Measurements from ENCODE around the gene CPE.
"Not testable (repeated sequence)": the region's sequence is repeated elsewhere in the genome, so short reads cannot be mapped to it uniquely, and the experiment has no call there.

Gene CPE

DNA sequence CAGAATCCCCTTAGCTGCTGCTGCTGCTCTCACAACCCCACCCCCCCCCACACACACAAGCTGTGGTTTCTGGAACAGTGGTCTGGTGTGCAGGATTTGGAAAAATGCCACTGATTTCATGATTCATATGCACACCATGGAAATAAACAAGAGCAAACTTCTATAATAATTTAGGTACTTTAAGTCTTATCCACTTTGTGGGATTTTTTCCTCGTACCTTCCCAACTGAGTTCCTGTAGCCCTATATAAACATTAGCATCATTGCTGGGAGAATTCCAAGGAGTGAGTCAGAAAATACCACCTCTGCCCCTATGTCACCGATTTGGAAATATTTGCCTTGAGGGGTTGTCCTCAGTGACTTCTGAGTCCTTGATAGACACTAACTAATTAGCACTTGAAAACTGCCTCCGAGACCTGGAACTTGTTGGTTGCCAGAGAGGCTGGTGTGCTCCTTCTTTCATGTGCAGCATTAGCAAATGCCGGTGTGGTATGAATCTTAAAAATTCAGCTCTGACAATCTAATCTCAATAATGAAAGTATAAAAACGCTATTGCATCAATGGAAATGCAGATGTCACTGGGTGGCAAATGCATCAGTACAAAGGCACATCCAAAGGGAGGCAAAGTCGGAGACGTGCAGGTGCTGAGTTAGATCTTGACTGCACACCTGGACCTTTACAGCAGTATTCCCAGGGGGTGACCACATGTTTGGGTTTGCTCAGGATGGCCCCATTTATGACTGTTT, 61.8 kb downstream of the CPE start:
- H2BK15ac ChIP-seq (replicated peaks; ENCODE audit: low read depth): no peak overlapping the region
- H3K4me3 ChIP-seq (ENCODE audit: low read length): no peak overlapping the region
- no peaks in the 10 kb centered on the region for H3K79me2 ChIP-seq (ENCODE audit: control insufficient read depth, insufficient read depth, low read length)
- no peak overlapping the region for H3K9ac ChIP-seq (ENCODE audit: low read length)
- peak overlapping the region; percentile 66 for H3K18ac ChIP-seq (ENCODE audit: low read length)
- H4K5ac ChIP-seq (ENCODE audit: low read length): no peak overlapping the region
- H3K27ac ChIP-seq (ENCODE audit: low read depth, low read length): peak overlapping the region; percentile 45
- peak overlapping the region; percentile 36 for H3K4ac ChIP-seq (ENCODE audit: low read depth, low read length)
- no peaks in the 10 kb centered on the region for H3K79me1 ChIP-seq (ENCODE audit: low read length)
- H4K8ac ChIP-seq (ENCODE audit: low read depth, low read length): no peak overlapping the region
- H3K23ac ChIP-seq (ENCODE audit: low read length): no peak overlapping the region
- no peak overlapping the region for H2AK5ac ChIP-seq (ENCODE audit: low read length)
- WGBS (ENCODE audit: extremely low coverage, insufficient coverage, low lambda C conversion rate): no CpG with 5 or more reads among the region's 7 CpGs
- H3K36me3 ChIP-seq (ENCODE audit: control insufficient read depth, insufficient read depth, low read length): no peaks in the 10 kb centered on the region
- no peak overlapping the region for H3K4me2 ChIP-seq (ENCODE audit: low read length)
- no peaks in the 10 kb centered on the region for H3K27me3 ChIP-seq (ENCODE audit: insufficient read depth, low read length, poor library complexity)
- H2BK5ac ChIP-seq (ENCODE audit: low read length): no peak overlapping the region
- DNase-seq: peak; percentile 96
- peak overlapping the region; percentile 89 for H2BK120ac ChIP-seq (ENCODE audit: low read depth, low read length)
- H3K56ac ChIP-seq (ENCODE audit: low read length): no peak overlapping the region
- H3K4me1 ChIP-seq (ENCODE audit: control insufficient read depth, low read depth, low read length): peaks cover 2% of the 10 kb centered on the region

DNA sequence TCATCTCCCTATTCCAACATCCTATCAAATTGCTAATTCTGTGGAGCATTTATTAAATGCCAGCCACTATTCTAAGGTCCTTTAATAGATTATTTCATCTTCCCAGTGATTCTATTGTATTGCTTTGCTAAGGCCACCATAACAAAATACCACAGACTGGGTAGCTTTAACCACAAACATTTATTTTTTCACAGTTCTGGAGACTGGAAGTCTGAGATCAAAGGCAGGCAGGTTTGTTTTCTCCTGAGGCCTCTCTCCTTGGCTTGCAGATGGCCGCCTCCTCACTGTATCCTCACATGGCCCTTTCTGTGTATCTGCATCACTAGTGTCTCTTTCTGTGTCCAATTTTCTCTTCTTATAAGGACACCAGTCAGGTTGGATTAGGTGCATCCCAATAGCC, 64.5 kb downstream of the CPE start:
- Histone ChIP-seq H3K56ac (ENCODE audit: low read length) (no peak overlapping the region), H3K79me1 (ENCODE audit: low read length) (no peaks in the 10 kb centered on the region), H3K4me3 (ENCODE audit: low read length) (no peak overlapping the region), H2BK120ac (ENCODE audit: low read depth, low read length) (no peak overlapping the region), H4K5ac (ENCODE audit: low read length) (no peak overlapping the region), H3K18ac (ENCODE audit: low read length) (no peak overlapping the region), H3K36me3 (ENCODE audit: control insufficient read depth, insufficient read depth, low read length) (no peaks in the 10 kb centered on the region), H2BK15ac (replicated peaks; ENCODE audit: low read depth) (no peak overlapping the region), H3K27ac (ENCODE audit: low read depth, low read length) (no peak overlapping the region), H2AK5ac (ENCODE audit: low read length) (no peak overlapping the region), H3K4ac (ENCODE audit: low read depth, low read length) (no peak overlapping the region), H3K4me2 (ENCODE audit: low read length) (no peak overlapping the region), H3K4me1 (ENCODE audit: control insufficient read depth, low read depth, low read length) (no peaks in the 10 kb centered on the region), H3K79me2 (ENCODE audit: control insufficient read depth, insufficient read depth, low read length) (no peaks in the 10 kb centered on the region), H2BK5ac (ENCODE audit: low read length) (no peak overlapping the region), H3K9ac (ENCODE audit: low read length) (no peak overlapping the region), H3K27me3 (ENCODE audit: insufficient read depth, low read length, poor library complexity) (no peaks in the 10 kb centered on the region), H4K8ac (ENCODE audit: low read depth, low read length) (no peak overlapping the region), H3K23ac (ENCODE audit: low read length) (no peak overlapping the region)
- DNase-seq: no peak
- WGBS (ENCODE audit: extremely low coverage, insufficient coverage, low lambda C conversion rate): no CpG with 5 or more reads among the region's 1 CpG

DNA sequence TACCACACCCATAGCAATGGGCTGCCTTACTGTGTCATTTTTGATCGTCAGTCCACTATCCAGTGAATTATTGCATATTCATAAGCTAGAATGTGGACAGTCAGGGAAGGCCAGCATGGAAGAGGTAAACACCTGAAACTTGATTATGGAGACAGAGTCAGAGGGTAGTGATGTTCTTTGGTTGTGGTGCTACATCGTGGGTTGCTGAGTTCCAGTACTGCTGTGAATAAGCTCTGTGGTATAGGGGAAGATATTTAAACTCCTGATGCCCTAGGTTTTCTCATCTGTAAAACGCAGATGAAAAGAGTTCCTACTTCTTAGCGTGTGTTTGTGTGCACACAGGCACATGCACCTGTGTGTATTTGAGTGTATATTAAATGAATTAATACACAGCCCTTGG, 69.9 kb downstream of the CPE start:
- H3K4me3 ChIP-seq (ENCODE audit: low read length): no peak overlapping the region
- no peaks in the 10 kb centered on the region for H3K36me3 ChIP-seq (ENCODE audit: control insufficient read depth, insufficient read depth, low read length)
- no peak overlapping the region for H3K4ac ChIP-seq (ENCODE audit: low read depth, low read length)
- no peak overlapping the region for H3K4me2 ChIP-seq (ENCODE audit: low read length)
- no peak overlapping the region for H2BK15ac ChIP-seq (replicated peaks; ENCODE audit: low read depth)
- no peak for DNase-seq
- no peak overlapping the region for H3K56ac ChIP-seq (ENCODE audit: low read length)
- no peaks in the 10 kb centered on the region for H3K79me1 ChIP-seq (ENCODE audit: low read length)
- H3K4me1 ChIP-seq (ENCODE audit: control insufficient read depth, low read depth, low read length): no peaks in the 10 kb centered on the region
- H3K9ac ChIP-seq (ENCODE audit: low read length): no peak overlapping the region
- H2BK120ac ChIP-seq (ENCODE audit: low read depth, low read length): no peak overlapping the region
- no peaks in the 10 kb centered on the region for H3K27me3 ChIP-seq (ENCODE audit: insufficient read depth, low read length, poor library complexity)
- no peak overlapping the region for H3K18ac ChIP-seq (ENCODE audit: low read length)
- H3K27ac ChIP-seq (ENCODE audit: low read depth, low read length): no peak overlapping the region
- H3K23ac ChIP-seq (ENCODE audit: low read length): no peak overlapping the region
- H4K5ac ChIP-seq (ENCODE audit: low read length): no peak overlapping the region
- H4K8ac ChIP-seq (ENCODE audit: low read depth, low read length): no peak overlapping the region
- no peaks in the 10 kb centered on the region for H3K79me2 ChIP-seq (ENCODE audit: control insufficient read depth, insufficient read depth, low read length)
- no CpG with 5 or more reads among the region's 4 CpGs for WGBS (ENCODE audit: extremely low coverage, insufficient coverage, low lambda C conversion rate)
- no peak overlapping the region for H2AK5ac ChIP-seq (ENCODE audit: low read length)
- H2BK5ac ChIP-seq (ENCODE audit: low read length): no peak overlapping the region

DNA sequence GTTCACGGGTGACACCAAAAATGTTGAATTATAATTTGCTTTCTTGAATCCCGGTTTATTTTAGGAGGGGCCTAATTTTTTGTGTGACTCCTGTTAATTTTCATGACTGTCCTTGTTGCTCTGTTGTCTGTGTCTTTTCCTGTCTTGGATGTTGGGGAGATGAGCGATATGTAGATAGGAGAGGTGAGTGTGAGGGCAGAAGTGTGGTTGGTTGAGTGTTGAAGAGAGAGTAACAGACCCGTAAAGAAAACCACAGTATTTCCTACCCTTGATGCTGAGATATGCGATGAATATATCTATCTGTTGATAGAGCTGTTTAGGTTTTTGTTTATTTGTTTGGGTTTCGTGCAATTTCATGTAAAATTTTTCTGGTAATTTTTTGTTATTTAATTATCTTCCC, 70.5 kb downstream of the CPE start:
- Histone ChIP-seq H4K8ac (ENCODE audit: low read depth, low read length) (no peak overlapping the region), H3K4me2 (ENCODE audit: low read length) (no peak overlapping the region), H3K9ac (ENCODE audit: low read length) (no peak overlapping the region), H3K36me3 (ENCODE audit: control insufficient read depth, insufficient read depth, low read length) (no peaks in the 10 kb centered on the region), H3K27ac (ENCODE audit: low read depth, low read length) (no peak overlapping the region), H3K4me3 (ENCODE audit: low read length) (no peak overlapping the region), H3K79me1 (ENCODE audit: low read length) (no peaks in the 10 kb centered on the region), H2BK15ac (replicated peaks; ENCODE audit: low read depth) (no peak overlapping the region), H3K18ac (ENCODE audit: low read length) (no peak overlapping the region), H2BK5ac (ENCODE audit: low read length) (no peak overlapping the region), H3K23ac (ENCODE audit: low read length) (no peak overlapping the region), H3K56ac (ENCODE audit: low read length) (no peak overlapping the region), H3K4ac (ENCODE audit: low read depth, low read length) (no peak overlapping the region), H4K5ac (ENCODE audit: low read length) (no peak overlapping the region), H3K4me1 (ENCODE audit: control insufficient read depth, low read depth, low read length) (no peaks in the 10 kb centered on the region), H3K27me3 (ENCODE audit: insufficient read depth, low read length, poor library complexity) (no peaks in the 10 kb centered on the region), H2AK5ac (ENCODE audit: low read length) (no peak overlapping the region), H3K79me2 (ENCODE audit: control insufficient read depth, insufficient read depth, low read length) (no peaks in the 10 kb centered on the region), H2BK120ac (ENCODE audit: low read depth, low read length) (no peak overlapping the region)
- 100% methylated on average over 1 of the region's 6 CpGs for WGBS (ENCODE audit: extremely low coverage, insufficient coverage, low lambda C conversion rate)
- no peak for DNase-seq

DNA sequence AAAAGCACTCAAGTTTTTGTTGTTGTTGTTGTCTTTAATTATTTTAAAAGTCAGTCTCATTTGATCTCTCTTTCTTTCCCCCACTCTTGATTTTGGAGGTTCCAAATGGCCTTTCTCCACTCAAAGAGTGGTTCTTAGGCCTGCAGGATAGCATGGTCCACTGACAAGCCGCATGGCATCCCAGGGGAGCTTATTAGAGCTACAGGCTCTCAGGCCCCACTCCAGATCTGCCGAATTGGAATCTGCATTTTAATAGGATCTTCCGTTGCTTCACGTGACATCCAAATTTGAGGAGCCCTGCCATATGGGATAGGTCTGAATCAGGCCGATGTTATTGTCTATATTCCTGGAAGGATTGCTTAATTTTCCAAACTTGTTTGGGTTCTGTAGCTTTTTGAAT, 72.1 kb downstream of the CPE start:
- Histone ChIP-seq H2AK5ac (ENCODE audit: low read length) (no peak overlapping the region), H2BK5ac (ENCODE audit: low read length) (no peak overlapping the region), H4K8ac (ENCODE audit: low read depth, low read length) (no peak overlapping the region), H3K18ac (ENCODE audit: low read length) (no peak overlapping the region), H3K36me3 (ENCODE audit: control insufficient read depth, insufficient read depth, low read length) (no peaks in the 10 kb centered on the region), H2BK15ac (replicated peaks; ENCODE audit: low read depth) (no peak overlapping the region), H3K4me2 (ENCODE audit: low read length) (no peak overlapping the region), H3K79me1 (ENCODE audit: low read length) (no peaks in the 10 kb centered on the region), H3K56ac (ENCODE audit: low read length) (no peak overlapping the region), H3K4me1 (ENCODE audit: control insufficient read depth, low read depth, low read length) (no peaks in the 10 kb centered on the region), H3K27ac (ENCODE audit: low read depth, low read length) (no peak overlapping the region), H2BK120ac (ENCODE audit: low read depth, low read length) (no peak overlapping the region), H4K5ac (ENCODE audit: low read length) (no peak overlapping the region), H3K9ac (ENCODE audit: low read length) (no peak overlapping the region), H3K4me3 (ENCODE audit: low read length) (no peak overlapping the region), H3K27me3 (ENCODE audit: insufficient read depth, low read length, poor library complexity) (no peaks in the 10 kb centered on the region), H3K23ac (ENCODE audit: low read length) (no peak overlapping the region), H3K4ac (ENCODE audit: low read depth, low read length) (no peak overlapping the region), H3K79me2 (ENCODE audit: control insufficient read depth, insufficient read depth, low read length) (no peaks in the 10 kb centered on the region)
- WGBS (ENCODE audit: extremely low coverage, insufficient coverage, low lambda C conversion rate): no CpG with 5 or more reads among the region's 5 CpGs
- no peak for DNase-seq

DNA sequence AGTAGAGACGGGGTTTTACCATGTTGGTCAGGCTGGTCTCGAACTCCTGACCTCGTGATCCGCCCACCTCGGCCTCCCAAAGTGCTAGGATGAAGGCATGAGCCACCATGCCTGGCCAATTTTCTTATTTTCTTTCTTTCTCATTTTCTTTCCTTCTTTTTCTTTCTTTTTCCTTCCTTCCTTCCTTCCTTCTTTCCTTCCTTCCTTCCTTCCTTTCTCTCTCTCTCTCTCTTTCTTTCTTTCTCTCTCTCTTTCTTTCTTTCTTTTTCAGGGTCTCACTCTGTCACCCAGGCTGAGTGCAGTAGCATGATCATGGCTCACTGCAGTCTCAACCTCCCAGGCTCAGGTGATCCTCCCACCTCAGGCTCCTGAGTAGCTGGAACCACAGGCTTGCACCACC, 74.3 kb downstream of the CPE start:
- not testable (repeated sequence) for DNase-seq; H2BK120ac ChIP-seq (ENCODE audit: low read depth, low read length); H2AK5ac ChIP-seq (ENCODE audit: low read length); H3K23ac ChIP-seq (ENCODE audit: low read length); H4K8ac ChIP-seq (ENCODE audit: low read depth, low read length); H3K56ac ChIP-seq (ENCODE audit: low read length); H3K4me3 ChIP-seq (ENCODE audit: low read length); H3K4me1 ChIP-seq (ENCODE audit: control insufficient read depth, low read depth, low read length); H3K79me1 ChIP-seq (ENCODE audit: low read length); H3K18ac ChIP-seq (ENCODE audit: low read length); H3K9ac ChIP-seq (ENCODE audit: low read length); H4K5ac ChIP-seq (ENCODE audit: low read length); H2BK5ac ChIP-seq (ENCODE audit: low read length); H3K79me2 ChIP-seq (ENCODE audit: control insufficient read depth, insufficient read depth, low read length); H2BK15ac ChIP-seq (replicated peaks; ENCODE audit: low read depth); H3K27ac ChIP-seq (ENCODE audit: low read depth, low read length); H3K36me3 ChIP-seq (ENCODE audit: control insufficient read depth, insufficient read depth, low read length); H3K27me3 ChIP-seq (ENCODE audit: insufficient read depth, low read length, poor library complexity); H3K4me2 ChIP-seq (ENCODE audit: low read length); H3K4ac ChIP-seq (ENCODE audit: low read depth, low read length)
- no CpG with 5 or more reads among the region's 5 CpGs for WGBS (ENCODE audit: extremely low coverage, insufficient coverage, low lambda C conversion rate)
